Measurements from ENCODE around the gene P3H1.

Gene P3H1

DNA sequence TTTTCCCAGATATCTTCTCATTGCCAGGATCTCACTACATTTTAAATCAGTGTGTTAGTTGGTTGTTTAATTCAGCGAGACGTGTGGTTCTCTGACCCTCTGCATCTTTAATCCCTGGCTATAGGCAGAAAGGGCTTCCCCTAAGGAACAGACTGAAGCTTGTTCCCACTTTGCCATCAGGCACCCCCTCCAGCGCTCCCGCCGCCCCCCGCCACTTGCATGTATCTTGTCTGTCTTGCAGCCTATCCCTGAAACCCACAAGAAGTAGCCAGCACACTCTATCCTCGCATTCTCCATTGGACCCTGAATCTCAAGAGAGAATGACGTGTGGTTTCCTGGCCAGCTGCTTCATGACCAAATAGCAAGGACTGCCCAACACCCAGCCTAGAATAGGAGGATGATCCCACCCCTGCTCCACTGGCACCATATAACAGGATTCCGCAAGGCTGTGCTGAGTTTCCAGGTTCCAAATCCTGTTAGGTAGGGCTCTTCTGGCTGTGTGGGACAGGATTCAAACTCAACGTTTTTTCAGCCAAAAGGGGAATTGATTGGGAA, 34.6 kb downstream of the P3H1 start (continued):
- TF ChIP-seq ZBTB48 (tag by site-specific recombination; IDR thresholded peaks at IDR 0.05) (no peak), GLIS2 (tag by site-specific recombination; IDR thresholded peaks at IDR 0.05) (no peak), ZFP3 (tag by site-specific recombination; IDR thresholded peaks at IDR 0.05; ENCODE audit: low read depth) (no peak), EGR2 (tag by site-specific recombination; IDR thresholded peaks at IDR 0.05; ENCODE audit: low read depth) (no peak)
- TF ChIP-seq, protein P1, sequence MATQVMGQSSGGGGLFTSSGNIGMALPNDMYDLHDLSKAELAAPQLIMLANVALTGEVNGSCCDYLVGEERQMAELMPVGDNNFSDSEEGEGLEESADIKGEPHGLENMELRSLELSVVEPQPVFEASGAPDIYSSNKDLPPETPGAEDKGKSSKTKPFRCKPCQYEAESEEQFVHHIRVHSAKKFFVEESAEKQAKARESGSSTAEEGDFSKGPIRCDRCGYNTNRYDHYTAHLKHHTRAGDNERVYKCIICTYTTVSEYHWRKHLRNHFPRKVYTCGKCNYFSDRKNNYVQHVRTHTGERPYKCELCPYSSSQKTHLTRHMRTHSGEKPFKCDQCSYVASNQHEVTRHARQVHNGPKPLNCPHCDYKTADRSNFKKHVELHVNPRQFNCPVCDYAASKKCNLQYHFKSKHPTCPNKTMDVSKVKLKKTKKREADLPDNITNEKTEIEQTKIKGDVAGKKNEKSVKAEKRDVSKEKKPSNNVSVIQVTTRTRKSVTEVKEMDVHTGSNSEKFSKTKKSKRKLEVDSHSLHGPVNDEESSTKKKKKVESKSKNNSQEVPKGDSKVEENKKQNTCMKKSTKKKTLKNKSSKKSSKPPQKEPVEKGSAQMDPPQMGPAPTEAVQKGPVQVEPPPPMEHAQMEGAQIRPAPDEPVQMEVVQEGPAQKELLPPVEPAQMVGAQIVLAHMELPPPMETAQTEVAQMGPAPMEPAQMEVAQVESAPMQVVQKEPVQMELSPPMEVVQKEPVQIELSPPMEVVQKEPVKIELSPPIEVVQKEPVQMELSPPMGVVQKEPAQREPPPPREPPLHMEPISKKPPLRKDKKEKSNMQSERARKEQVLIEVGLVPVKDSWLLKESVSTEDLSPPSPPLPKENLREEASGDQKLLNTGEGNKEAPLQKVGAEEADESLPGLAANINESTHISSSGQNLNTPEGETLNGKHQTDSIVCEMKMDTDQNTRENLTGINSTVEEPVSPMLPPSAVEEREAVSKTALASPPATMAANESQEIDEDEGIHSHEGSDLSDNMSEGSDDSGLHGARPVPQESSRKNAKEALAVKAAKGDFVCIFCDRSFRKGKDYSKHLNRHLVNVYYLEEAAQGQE (tag by site-specific recombination; IDR thresholded peaks at IDR 0.05) = no peak

DNA sequence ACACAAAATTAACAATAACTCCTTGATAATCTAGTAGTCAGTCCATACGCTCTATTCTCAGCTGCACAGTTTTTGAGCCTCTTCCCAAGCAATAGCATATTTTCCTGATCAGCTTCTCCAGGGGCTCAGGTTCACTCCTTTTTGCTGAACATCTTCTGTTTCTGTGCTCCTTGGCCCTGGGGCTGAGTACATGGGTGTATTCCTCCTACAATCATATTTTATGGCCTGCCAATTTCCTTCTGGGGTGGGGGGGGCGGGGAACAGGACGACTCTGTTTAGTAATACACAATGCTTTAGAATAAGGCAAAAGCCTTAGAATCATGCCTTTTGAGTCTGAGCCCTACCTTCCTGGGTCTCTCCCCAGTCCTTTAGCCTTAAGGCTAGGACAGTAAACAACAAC, 35.2 kb downstream of the P3H1 start:
- Histone ChIP-seq H3K4me1 (ENCODE audit: control insufficient read depth, insufficient read depth, low read length) (no peaks in the 10 kb centered on the region), H3K4me3 (ENCODE audit: low read depth, low read length) (no peak overlapping the region)
- POLR2A ChIA-PET = no interaction called here
- TF ChIP-seq ZXDB (tag by site-specific recombination; IDR thresholded peaks at IDR 0.05) (no peak), ZNF777 (tag by site-specific recombination; IDR thresholded peaks at IDR 0.05; ENCODE audit: borderline replicate concordance) (no peak), ZNF610 (tag by site-specific recombination; IDR thresholded peaks at IDR 0.05; ENCODE audit: borderline replicate concordance) (no peak), ZNF2 (tag by site-specific recombination; IDR thresholded peaks at IDR 0.05) (no peak), ZNF140 (tag by site-specific recombination; IDR thresholded peaks at IDR 0.05) (no peak), SCRT1 (tag by site-specific recombination; IDR thresholded peaks at IDR 0.05; ENCODE audit: borderline replicate concordance) (no peak), ZNF174 (tag by site-specific recombination; IDR thresholded peaks at IDR 0.05) (no peak)
- TF ChIP-seq, protein P2, sequence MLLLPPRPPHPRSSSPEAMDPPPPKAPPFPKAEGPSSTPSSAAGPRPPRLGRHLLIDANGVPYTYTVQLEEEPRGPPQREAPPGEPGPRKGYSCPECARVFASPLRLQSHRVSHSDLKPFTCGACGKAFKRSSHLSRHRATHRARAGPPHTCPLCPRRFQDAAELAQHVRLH (tag by site-specific recombination; IDR thresholded peaks at IDR 0.05) = no peak
- TF ChIP-seq, protein P3, sequence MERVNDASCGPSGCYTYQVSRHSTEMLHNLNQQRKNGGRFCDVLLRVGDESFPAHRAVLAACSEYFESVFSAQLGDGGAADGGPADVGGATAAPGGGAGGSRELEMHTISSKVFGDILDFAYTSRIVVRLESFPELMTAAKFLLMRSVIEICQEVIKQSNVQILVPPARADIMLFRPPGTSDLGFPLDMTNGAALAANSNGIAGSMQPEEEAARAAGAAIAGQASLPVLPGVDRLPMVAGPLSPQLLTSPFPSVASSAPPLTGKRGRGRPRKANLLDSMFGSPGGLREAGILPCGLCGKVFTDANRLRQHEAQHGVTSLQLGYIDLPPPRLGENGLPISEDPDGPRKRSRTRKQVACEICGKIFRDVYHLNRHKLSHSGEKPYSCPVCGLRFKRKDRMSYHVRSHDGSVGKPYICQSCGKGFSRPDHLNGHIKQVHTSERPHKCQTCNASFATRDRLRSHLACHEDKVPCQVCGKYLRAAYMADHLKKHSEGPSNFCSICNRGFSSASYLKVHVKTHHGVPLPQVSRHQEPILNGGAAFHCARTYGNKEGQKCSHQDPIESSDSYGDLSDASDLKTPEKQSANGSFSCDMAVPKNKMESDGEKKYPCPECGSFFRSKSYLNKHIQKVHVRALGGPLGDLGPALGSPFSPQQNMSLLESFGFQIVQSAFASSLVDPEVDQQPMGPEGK (tag by site-specific recombination; IDR thresholded peaks at IDR 0.05) = no peak
- TF ChIP-seq, protein P4, sequence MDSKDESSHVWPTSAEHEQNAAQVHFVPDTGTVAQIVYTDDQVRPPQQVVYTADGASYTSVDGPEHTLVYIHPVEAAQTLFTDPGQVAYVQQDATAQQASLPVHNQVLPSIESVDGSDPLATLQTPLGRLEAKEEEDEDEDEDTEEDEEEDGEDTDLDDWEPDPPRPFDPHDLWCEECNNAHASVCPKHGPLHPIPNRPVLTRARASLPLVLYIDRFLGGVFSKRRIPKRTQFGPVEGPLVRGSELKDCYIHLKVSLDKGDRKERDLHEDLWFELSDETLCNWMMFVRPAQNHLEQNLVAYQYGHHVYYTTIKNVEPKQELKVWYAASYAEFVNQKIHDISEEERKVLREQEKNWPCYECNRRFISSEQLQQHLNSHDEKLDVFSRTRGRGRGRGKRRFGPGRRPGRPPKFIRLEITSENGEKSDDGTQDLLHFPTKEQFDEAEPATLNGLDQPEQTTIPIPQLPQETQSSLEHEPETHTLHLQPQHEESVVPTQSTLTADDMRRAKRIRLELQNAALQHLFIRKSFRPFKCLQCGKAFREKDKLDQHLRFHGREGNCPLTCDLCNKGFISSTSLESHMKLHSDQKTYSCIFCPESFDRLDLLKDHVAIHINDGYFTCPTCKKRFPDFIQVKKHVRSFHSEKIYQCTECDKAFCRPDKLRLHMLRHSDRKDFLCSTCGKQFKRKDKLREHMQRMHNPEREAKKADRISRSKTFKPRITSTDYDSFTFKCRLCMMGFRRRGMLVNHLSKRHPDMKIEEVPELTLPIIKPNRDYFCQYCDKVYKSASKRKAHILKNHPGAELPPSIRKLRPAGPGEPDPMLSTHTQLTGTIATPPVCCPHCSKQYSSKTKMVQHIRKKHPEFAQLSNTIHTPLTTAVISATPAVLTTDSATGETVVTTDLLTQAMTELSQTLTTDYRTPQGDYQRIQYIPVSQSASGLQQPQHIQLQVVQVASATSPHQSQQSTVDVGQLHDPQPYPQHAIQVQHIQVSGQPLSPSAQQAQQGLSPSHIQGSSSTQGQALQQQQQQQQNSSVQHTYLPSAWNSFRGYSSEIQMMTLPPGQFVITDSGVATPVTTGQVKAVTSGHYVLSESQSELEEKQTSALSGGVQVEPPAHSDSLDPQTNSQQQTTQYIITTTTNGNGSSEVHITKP (tag by site-specific recombination; IDR thresholded peaks at IDR 0.05) = no peak
- TF ChIP-seq, protein P5, sequence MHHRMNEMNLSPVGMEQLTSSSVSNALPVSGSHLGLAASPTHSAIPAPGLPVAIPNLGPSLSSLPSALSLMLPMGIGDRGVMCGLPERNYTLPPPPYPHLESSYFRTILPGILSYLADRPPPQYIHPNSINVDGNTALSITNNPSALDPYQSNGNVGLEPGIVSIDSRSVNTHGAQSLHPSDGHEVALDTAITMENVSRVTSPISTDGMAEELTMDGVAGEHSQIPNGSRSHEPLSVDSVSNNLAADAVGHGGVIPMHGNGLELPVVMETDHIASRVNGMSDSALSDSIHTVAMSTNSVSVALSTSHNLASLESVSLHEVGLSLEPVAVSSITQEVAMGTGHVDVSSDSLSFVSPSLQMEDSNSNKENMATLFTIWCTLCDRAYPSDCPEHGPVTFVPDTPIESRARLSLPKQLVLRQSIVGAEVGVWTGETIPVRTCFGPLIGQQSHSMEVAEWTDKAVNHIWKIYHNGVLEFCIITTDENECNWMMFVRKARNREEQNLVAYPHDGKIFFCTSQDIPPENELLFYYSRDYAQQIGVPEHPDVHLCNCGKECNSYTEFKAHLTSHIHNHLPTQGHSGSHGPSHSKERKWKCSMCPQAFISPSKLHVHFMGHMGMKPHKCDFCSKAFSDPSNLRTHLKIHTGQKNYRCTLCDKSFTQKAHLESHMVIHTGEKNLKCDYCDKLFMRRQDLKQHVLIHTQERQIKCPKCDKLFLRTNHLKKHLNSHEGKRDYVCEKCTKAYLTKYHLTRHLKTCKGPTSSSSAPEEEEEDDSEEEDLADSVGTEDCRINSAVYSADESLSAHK (tag by site-specific recombination; IDR thresholded peaks at IDR 0.05) = no peak
- TF ChIP-seq, protein P6, sequence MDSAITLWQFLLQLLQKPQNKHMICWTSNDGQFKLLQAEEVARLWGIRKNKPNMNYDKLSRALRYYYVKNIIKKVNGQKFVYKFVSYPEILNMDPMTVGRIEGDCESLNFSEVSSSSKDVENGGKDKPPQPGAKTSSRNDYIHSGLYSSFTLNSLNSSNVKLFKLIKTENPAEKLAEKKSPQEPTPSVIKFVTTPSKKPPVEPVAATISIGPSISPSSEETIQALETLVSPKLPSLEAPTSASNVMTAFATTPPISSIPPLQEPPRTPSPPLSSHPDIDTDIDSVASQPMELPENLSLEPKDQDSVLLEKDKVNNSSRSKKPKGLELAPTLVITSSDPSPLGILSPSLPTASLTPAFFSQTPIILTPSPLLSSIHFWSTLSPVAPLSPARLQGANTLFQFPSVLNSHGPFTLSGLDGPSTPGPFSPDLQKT (IDR thresholded peaks at IDR 0.05; ENCODE audit: borderline replicate concordance, low read depth, low read length) = no peak
- TF ChIP-seq, protein P7, sequence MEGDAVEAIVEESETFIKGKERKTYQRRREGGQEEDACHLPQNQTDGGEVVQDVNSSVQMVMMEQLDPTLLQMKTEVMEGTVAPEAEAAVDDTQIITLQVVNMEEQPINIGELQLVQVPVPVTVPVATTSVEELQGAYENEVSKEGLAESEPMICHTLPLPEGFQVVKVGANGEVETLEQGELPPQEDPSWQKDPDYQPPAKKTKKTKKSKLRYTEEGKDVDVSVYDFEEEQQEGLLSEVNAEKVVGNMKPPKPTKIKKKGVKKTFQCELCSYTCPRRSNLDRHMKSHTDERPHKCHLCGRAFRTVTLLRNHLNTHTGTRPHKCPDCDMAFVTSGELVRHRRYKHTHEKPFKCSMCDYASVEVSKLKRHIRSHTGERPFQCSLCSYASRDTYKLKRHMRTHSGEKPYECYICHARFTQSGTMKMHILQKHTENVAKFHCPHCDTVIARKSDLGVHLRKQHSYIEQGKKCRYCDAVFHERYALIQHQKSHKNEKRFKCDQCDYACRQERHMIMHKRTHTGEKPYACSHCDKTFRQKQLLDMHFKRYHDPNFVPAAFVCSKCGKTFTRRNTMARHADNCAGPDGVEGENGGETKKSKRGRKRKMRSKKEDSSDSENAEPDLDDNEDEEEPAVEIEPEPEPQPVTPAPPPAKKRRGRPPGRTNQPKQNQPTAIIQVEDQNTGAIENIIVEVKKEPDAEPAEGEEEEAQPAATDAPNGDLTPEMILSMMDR (tag by site-specific recombination; IDR thresholded peaks at IDR 0.05) = no peak
- TF ChIP-seq, protein P8, sequence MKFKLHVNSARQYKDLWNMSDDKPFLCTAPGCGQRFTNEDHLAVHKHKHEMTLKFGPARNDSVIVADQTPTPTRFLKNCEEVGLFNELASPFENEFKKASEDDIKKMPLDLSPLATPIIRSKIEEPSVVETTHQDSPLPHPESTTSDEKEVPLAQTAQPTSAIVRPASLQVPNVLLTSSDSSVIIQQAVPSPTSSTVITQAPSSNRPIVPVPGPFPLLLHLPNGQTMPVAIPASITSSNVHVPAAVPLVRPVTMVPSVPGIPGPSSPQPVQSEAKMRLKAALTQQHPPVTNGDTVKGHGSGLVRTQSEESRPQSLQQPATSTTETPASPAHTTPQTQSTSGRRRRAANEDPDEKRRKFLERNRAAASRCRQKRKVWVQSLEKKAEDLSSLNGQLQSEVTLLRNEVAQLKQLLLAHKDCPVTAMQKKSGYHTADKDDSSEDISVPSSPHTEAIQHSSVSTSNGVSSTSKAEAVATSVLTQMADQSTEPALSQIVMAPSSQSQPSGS (tag by site-specific recombination; IDR thresholded peaks at IDR 0.05; ENCODE audit: low read depth) = no peak

More for the DNA sequence above, 35.2 kb downstream of the P3H1 start:
- H3K27ac ChIP-seq (ENCODE audit: extremely low read depth, low read depth, low read length) = no peak overlapping the region
- CTCF ChIA-PET = interaction anchor here (0.7 to 1.0 kb wide), 2 partner anchors 15 to 49 kb away, joined by 3 to 5 read pairs; no protein-coding TSS in a partner anchor
- no peaks in the 10 kb centered on the region for H3K36me3 ChIP-seq (ENCODE audit: control insufficient read depth in 2 of 2, insufficient read depth in 1 of 2, low read length in 2 of 2)
- no peaks in the 10 kb centered on the region for H3K9me3 ChIP-seq (ENCODE audit: control insufficient read depth, insufficient read depth, low read depth, low read length)
